K562 (cell line): ENCODE measurements around the gene FAM171A1.

Experiments used
- CEBPG ChIP-seq, 3 experiments: fragments of 200-800 bp in 1 of 3; sonication (Bioruptor generic) in 1 of 3; sonication (generic) in 1 of 3; formaldehyde crosslinking in 1 of 3; IDR thresholded peaks in 2 of 3; conservative IDR thresholded peaks in 1 of 3; 2 replicates each; pipeline versions ENCODE4 v1.6.1 to v1.8.0; 2016 to 2022; ENCODE audit warnings: missing compliant biosample characterization in 2 of 3, missing genetic modification characterization in 2 of 3, mild to moderate bottlenecking in 1 of 3, missing genetic modification reagents in 1 of 3
- CHAMP1 ChIP-seq: fragments of 450-650 bp; IDR thresholded peaks from 2 replicates; pipeline ENCODE4 v1.6.1; 2016; ENCODE audit warnings: mild to moderate bottlenecking
- EZH2 ChIP-seq: IDR thresholded peaks from 2 replicates; pipeline ENCODE4 v1.6.1; 2012; ENCODE audit warnings: low read depth, mild to moderate bottlenecking, inconsistent platforms, low read length, borderline replicate concordance
- GABPA ChIP-seq: fragments of 200-800 bp; sonication (Bioruptor generic); conservative IDR thresholded peaks from 2 replicates; pipeline ENCODE4 v1.6.1; 2016; ENCODE audit warnings: low read depth, missing genetic modification characterization, missing compliant biosample characterization
- HNRNPUL1 ChIP-seq: fragments of 200-400 bp; formaldehyde crosslinking; IDR thresholded peaks from 2 replicates; pipeline ENCODE4 v1.6.1; 2017; ENCODE audit warnings: low read length
- KLF16 ChIP-seq: IDR thresholded peaks from 2 replicates; pipeline ENCODE4 v1.6.1; 2016; ENCODE audit warnings: antibody characterized with exemption
- MEIS2 ChIP-seq: fragments of 450-650 bp; IDR thresholded peaks from 2 replicates; pipeline ENCODE4 v1.6.1; 2014; ENCODE audit warnings: mild to moderate bottlenecking; ENCODE audit not compliant: partially characterized antibody
- NR0B1 ChIP-seq: fragments of 450-650 bp; IDR thresholded peaks from one replicate; pipeline ENCODE4 v1.6.1; 2018; ENCODE audit warnings: mild to moderate bottlenecking, moderate library complexity; ENCODE audit not compliant: partially characterized antibody
- POLR2A ChIP-seq: fragments of 450-650 bp; conservative IDR thresholded peaks from 2 replicates; pipeline ENCODE4 v1.6.1; 2016
- RFX1 ChIP-seq: fragments of 450-650 bp; IDR thresholded peaks from 2 replicates; pipeline ENCODE4 v1.6.1; 2016; ENCODE audit warnings: mild to moderate bottlenecking, moderate library complexity
- SMAD1 ChIP-seq: fragments of 150-350 bp; IDR thresholded peaks from 2 replicates; pipeline ENCODE4 v1.6.1; 2014; ENCODE audit warnings: low read length, low read depth; ENCODE audit not compliant: partially characterized antibody
- SNRNP70 ChIP-seq: fragments of 200-400 bp; formaldehyde crosslinking; optimal IDR thresholded peaks from 2 replicates; pipeline ENCODE3; 2017; ENCODE audit warnings: low read depth, low read length
- TCF15 ChIP-seq: fragments of 250-450 bp; sonication (Bioruptor Pico); IDR thresholded peaks from 2 replicates; pipeline ENCODE4 v1.8.0; 2022; ENCODE audit warnings: moderate library complexity, mild to moderate bottlenecking, inconsistent platforms
- ZNF124 ChIP-seq: sonication (generic); formaldehyde crosslinking; IDR thresholded peaks from 2 replicates; pipeline ENCODE4 v1.8.1; 2022; ENCODE audit warnings: missing genetic modification reagents

- no peak for TF ChIP-seq RFX1
- TF ChIP-seq KLF16: no peak
- no peak for TF ChIP-seq CEBPG (CRISPR knock-in tag; IDR thresholded peaks at IDR 0.05)
- no peak for TF ChIP-seq CEBPG (tag; conservative IDR thresholded peaks at IDR 0.05 in 1 of 2, IDR thresholded peaks at IDR 0.05 in 1 of 2)
- no peak for TF ChIP-seq MEIS2
- TF ChIP-seq EZH2: no peak
- no peak for TF ChIP-seq GABPA (tag)
- no peak for TF ChIP-seq SNRNP70
- TF ChIP-seq NR0B1: no peak
- TF ChIP-seq TCF15 (CRISPR knock-in tag): no peak
- no peak for TF ChIP-seq CHAMP1
- TF ChIP-seq SMAD1: no peak
- TF ChIP-seq HNRNPUL1: no peak
- no peak for TF ChIP-seq ZNF124 (CRISPR knock-in tag)
- no peak for TF ChIP-seq POLR2A
Observed at GRCh38 chr10:15181576-15182156, 189.4 kb downstream of the FAM171A1 start.
